GM19372 (cell line): Measurements from ENCODE around the gene PPWD1.
"Not testable (repeated sequence)": the region's sequence is repeated elsewhere in the genome, so short reads cannot be mapped to it uniquely, and the experiment has no call there.

ENCODE experiments used
- ATAC-seq: cut with Tn5 transposase; IDR thresholded peaks from one replicate; pipeline ENCODE4 v1.9.1; 2021; ENCODE audit warnings: mild to moderate bottlenecking, low read depth, moderate library complexity; ENCODE audit not compliant: unreplicated experiment

The PPWD1 gene

GRCh38 chr5:65621961-65622360 is 58.9 kb downstream of the PPWD1 start:
- ATAC-seq, result not testable (repeated sequence)

GRCh38 chr5:65623482-65623881 is 60.4 kb downstream of the PPWD1 start:
- no peak for ATAC-seq

DNA sequence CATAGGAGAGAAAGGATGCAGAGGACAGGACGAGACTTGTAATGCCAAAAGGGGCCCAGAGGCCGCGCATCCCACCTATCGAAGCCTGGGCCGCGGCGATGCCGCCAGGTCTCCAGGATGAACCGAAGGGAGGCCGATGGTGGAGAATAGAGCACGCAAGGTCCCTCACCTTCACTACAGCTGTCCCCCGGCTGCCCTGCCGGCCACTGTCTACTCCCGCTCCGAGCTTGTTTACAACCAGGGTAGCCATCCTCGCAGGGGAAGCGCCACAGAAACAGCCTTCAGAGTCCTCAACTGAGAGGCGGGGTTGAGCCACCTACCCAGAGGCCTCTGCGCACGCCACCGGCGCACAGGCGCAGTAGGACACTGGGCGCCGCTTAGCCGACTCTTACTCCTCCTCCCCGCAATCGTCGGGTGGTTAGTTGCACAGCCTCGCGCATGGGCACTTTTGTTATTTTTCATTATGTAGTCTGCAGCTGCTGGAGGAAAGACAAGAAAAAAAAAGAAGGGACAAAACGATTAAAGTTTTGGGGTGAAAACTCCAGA is 61.0 kb downstream of the PPWD1 start, which contains the start of gene TRIM23:
Gene TRIM23, minus strand, starts transcription at position 309 of the 546 bp plus-strand sequence. Its CDS starts 59 bp downstream, at position 250.
- ATAC-seq, result peak; percentile 92

GRCh38 chr5:65624571-65625555 is 61.8 kb downstream of the PPWD1 start, which contains the start of the genes SHLD3 and TRAPPC13:
TSS of gene SHLD3 (plus strand) at chr5:65625027. CDS start at chr5:65629588, 4,561 bp downstream.
TSS of gene TRAPPC13 (plus strand) at chr5:65625027. CDS start at chr5:65625061, 34 bp downstream.
- peak; percentile 66 for ATAC-seq

GRCh38 chr5:65625743-65626142 is 62.6 kb downstream of the PPWD1 start:
- no peak for ATAC-seq

DNA sequence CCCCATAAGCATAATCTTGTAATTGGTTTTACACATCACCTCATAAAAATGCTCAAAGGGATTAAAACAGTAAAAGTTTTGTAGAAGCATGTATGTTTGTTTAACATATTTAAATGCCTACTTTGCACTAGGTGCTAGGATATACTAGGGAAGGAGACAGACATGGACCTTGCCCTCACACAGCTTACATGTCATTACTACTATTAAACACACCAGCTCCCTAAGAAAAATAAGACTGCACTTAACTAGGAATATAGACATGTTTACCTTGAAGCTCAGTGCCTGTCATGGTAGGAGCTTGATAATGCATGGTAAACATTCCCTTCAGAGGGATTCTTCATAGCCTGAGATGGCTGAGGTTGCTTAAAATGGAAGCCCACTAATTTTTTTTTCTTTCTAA is 67.9 kb downstream of the PPWD1 start:
- no peak for ATAC-seq
